K562 (cell line): Measurements from ENCODE around the gene DNAAF8. TPM values are rescaled to one million over a fixed set of nuclear protein-coding genes. Genes with fewer than 3 reads are reported as not detected.

ENCODE experiments used
- COPS2 ChIP-seq: fragments of 450-650 bp; conservative IDR thresholded peaks from 2 replicates; pipeline ENCODE4 v1.6.1; 2016; ENCODE audit warnings: mild to moderate bottlenecking, moderate library complexity
- CREB3L1 ChIP-seq: fragments of 450-650 bp; IDR thresholded peaks from 2 replicates; pipeline ENCODE4 v1.6.1; 2014; ENCODE audit warnings: low read depth, mild to moderate bottlenecking, moderate library complexity, borderline replicate concordance
- EGR1 ChIP-seq: fragments of 450-650 bp; conservative IDR thresholded peaks from 2 replicates; pipeline ENCODE4 v1.6.1; 2017; ENCODE audit warnings: mild to moderate bottlenecking
- EHMT2 ChIP-seq: fragments of 450-650 bp; IDR thresholded peaks from 2 replicates; pipeline ENCODE4 v1.6.1; 2018; ENCODE audit warnings: antibody characterized with exemption
- HCFC1 ChIP-seq: IDR thresholded peaks from 2 replicates; pipeline ENCODE4 v1.6.1; 2012; ENCODE audit warnings: low read depth, low read length, improper control_type of control experiment
- HDAC3 ChIP-seq: fragments of 450-650 bp; IDR thresholded peaks from 2 replicates; pipeline ENCODE4 v1.6.1; 2018; ENCODE audit warnings: borderline replicate concordance, mild to moderate bottlenecking, moderate library complexity; ENCODE audit not compliant: partially characterized antibody
- JUN ChIP-seq, 2 experiments: sonication (generic) in 1 of 2; formaldehyde crosslinking in 1 of 2; IDR thresholded peaks; 2 replicates each; pipeline versions ENCODE4 v1.6.1 to v1.8.0; 2012 to 2022; ENCODE audit warnings: borderline replicate concordance in 2 of 2, mild to moderate bottlenecking in 2 of 2, improper control_type of control experiment in 1 of 2, low read depth in 1 of 2, low read length in 1 of 2, missing genetic modification reagents in 1 of 2
- MAX ChIP-seq: sonication (generic); formaldehyde crosslinking; IDR thresholded peaks from 2 replicates; pipeline ENCODE4 v1.9.0; 2022; ENCODE audit warnings: mild to moderate bottlenecking, missing genetic modification reagents
- MAZ ChIP-seq, 2 experiments: fragments of 450-650 bp in 1 of 2; sonication (generic) in 1 of 2; formaldehyde crosslinking; IDR thresholded peaks in 1 of 2; conservative IDR thresholded peaks in 1 of 2; 2 replicates each; pipeline versions ENCODE4 v1.4.0 to v1.5.0; 2020; ENCODE audit warnings: mild to moderate bottlenecking in 1 of 2, missing genetic modification reagents in 1 of 2
- NFRKB ChIP-seq: fragments of 450-650 bp; IDR thresholded peaks from 2 replicates; pipeline ENCODE4 v1.6.1; 2016; ENCODE audit warnings: low read depth
- NR2C2 ChIP-seq, 2 experiments: fragments of 200-800 bp in 1 of 2; sonication (Bioruptor generic) in 1 of 2; sonication (generic) in 1 of 2; formaldehyde crosslinking in 1 of 2; IDR thresholded peaks; 2 replicates each; pipeline versions ENCODE4 v1.6.1 to v1.8.0; 2016 to 2022; ENCODE audit warnings: mild to moderate bottlenecking in 1 of 2, missing compliant biosample characterization in 1 of 2, missing genetic modification characterization in 1 of 2, missing genetic modification reagents in 1 of 2
- OTX1 ChIP-seq: fragments of 450-650 bp; formaldehyde crosslinking; IDR thresholded peaks from 2 replicates; pipeline ENCODE4 v1.4.0; 2022; ENCODE audit warnings: mild to moderate bottlenecking
- PATZ1 ChIP-seq: fragments of 250-450 bp; sonication (Bioruptor Pico); IDR thresholded peaks from 2 replicates; pipeline ENCODE4 v1.5.0; 2020; ENCODE audit warnings: mild to moderate bottlenecking, borderline replicate concordance
- POLR2G ChIP-seq: fragments of 200-400 bp; formaldehyde crosslinking; IDR thresholded peaks from 2 replicates; pipeline ENCODE4 v1.6.1; 2017; ENCODE audit warnings: low read depth, mild to moderate bottlenecking, antibody characterized with exemption, low read length, moderate library complexity
- RHOXF2B ChIP-seq: fragments of 250-450 bp; sonication (Bioruptor Pico); conservative IDR thresholded peaks from 2 replicates; pipeline ENCODE4 v1.5.1; 2021
- SLC30A9 ChIP-seq: fragments of 250-450 bp; sonication (Bioruptor Pico); IDR thresholded peaks from 2 replicates; pipeline ENCODE4 v1.8.0; 2022; ENCODE audit warnings: mild to moderate bottlenecking, moderate library complexity
- SP2 ChIP-seq: IDR thresholded peaks from 2 replicates; pipeline ENCODE4 v1.6.1; 2011; ENCODE audit warnings: mild to moderate bottlenecking, low read depth, low read length, moderate library complexity; ENCODE audit not compliant: poor library complexity, severe bottlenecking; ENCODE audit errors: extremely low read depth
- TAF1 ChIP-seq: IDR thresholded peaks from 2 replicates; pipeline ENCODE4 v1.6.1; 2011; ENCODE audit warnings: mild to moderate bottlenecking, low read length, moderate library complexity; ENCODE audit not compliant: insufficient read depth, control insufficient read depth, severe bottlenecking; ENCODE audit errors: extremely low read depth
- ZNF717 ChIP-seq: fragments of 250-450 bp; sonication (Bioruptor Pico); IDR thresholded peaks from 2 replicates; pipeline ENCODE4 v1.5.0; 2021
- polyA plus RNA-seq, 8 experiments: library from polyadenylated mRNA; depleted of rRNA in 4 of 8; stranded (reverse) in 5 of 8; unstranded in 3 of 8; fragments of >200 nt; fragmentation: Nextera tagmentation in 2 of 8; fragmentation: Illumina TruSeq in 1 of 8; extraction: Ambion mirVana in 2 of 8; extraction: Trizol in 1 of 8; gene quantifications; 2 replicates each; pipeline versions ENCODE4 v1.2.1 to v1.2.3, GENCODE V29; 2011 to 2014; ENCODE audit warnings: inconsistent platforms in 1 of 8, missing spikeins in 1 of 8
- total RNA-seq, 7 experiments: library from RNA; depleted of rRNA in 6 of 7; stranded (reverse); fragments of >200 nt in 6 of 7; fragmentation: Illumina TruSeq in 2 of 7; extraction: Trizol in 2 of 7; gene quantifications; 2 replicates each; pipeline versions ENCODE4 v1.2.1 to v1.2.3, GENCODE V29; 2011 to 2021; ENCODE audit warnings: low replicate concordance in 1 of 7
- TF ChIP-seq, protein P1 (sequence below): fragments of 450-650 bp; IDR thresholded peaks from 2 replicates; pipeline ENCODE4 v1.7.1; 2018; ENCODE audit warnings: mild to moderate bottlenecking, low read depth; ENCODE audit not compliant: partially characterized antibody

Gene DNAAF8
- total and polyA plus RNA-seq, 9 of the 15 experiments (the other 6 are each of a cell fraction or from before 2014, with no cell fraction given): 0.04 to 0.12 (median 0.10) TPM; not detected in 6

- TF ChIP-seq TAF1 (peak; percentile 53), NR2C2 (CRISPR knock-in tag; IDR thresholded peaks at IDR 0.05) (peak; percentile 13; the same call in 1 of the 2 replicates), NR2C2 (tag; IDR thresholded peaks at IDR 0.05) (peak; percentile 79), EGR1 (peak; percentile 83), MAX (CRISPR knock-in tag) (peak; percentile 59), ZNF717 (CRISPR knock-in tag) (no peak), OTX1 (CRISPR knock-in tag) (0 out of 2 replicates have a peak, but pooled peaks have one; percentile 9), SLC30A9 (CRISPR knock-in tag) (no peak), PATZ1 (CRISPR knock-in tag) (no peak), EHMT2 (no peak), SP2 (peak; percentile 8), JUN (IDR thresholded peaks at IDR 0.05; ENCODE audit: borderline replicate concordance, low read depth, low read length) (peak; percentile 61; the same call in 1 of the 2 replicates), JUN (CRISPR knock-in tag; IDR thresholded peaks at IDR 0.05; ENCODE audit: borderline replicate concordance) (0 out of 2 replicates have a peak, but pooled peaks have one; percentile 2), NFRKB (peak; percentile 56; the same call in 1 of the 2 replicates), HDAC3 (no peak), POLR2G (peak; percentile 87), COPS2 (no peak), MAZ (CRISPR knock-in tag; conservative IDR thresholded peaks at IDR 0.05 in 1 of 2, IDR thresholded peaks at IDR 0.05 in 1 of 2) (peak; percentile 72 to 81; a peak in 3 of 4 replicates), HCFC1 (peak; percentile 97), RHOXF2B (CRISPR knock-in tag) (no peak), CREB3L1 (peak; percentile 86)
- TF ChIP-seq, protein P1, sequence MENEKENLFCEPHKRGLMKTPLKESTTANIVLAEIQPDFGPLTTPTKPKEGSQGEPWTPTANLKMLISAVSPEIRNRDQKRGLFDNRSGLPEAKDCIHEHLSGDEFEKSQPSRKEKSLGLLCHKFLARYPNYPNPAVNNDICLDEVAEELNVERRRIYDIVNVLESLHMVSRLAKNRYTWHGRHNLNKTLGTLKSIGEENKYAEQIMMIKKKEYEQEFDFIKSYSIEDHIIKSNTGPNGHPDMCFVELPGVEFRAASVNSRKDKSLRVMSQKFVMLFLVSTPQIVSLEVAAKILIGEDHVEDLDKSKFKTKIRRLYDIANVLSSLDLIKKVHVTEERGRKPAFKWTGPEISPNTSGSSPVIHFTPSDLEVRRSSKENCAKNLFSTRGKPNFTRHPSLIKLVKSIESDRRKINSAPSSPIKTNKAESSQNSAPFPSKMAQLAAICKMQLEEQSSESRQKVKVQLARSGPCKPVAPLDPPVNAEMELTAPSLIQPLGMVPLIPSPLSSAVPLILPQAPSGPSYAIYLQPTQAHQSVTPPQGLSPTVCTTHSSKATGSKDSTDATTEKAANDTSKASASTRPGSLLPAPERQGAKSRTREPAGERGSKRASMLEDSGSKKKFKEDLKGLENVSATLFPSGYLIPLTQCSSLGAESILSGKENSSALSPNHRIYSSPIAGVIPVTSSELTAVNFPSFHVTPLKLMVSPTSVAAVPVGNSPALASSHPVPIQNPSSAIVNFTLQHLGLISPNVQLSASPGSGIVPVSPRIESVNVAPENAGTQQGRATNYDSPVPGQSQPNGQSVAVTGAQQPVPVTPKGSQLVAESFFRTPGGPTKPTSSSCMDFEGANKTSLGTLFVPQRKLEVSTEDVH: no peak
Observed at GRCh38 chr16:4766875-4767628, 32.7 kb downstream of the DNAAF8 start, which contains the start of gene ZNF500 (continued).
